Measurements from ENCODE around the gene SPG21.

SPG21 gene

GRCh38 chr15:64991536-64992135, 1.9 kb upstream of the SPG21 start:
- DNase-seq: no peak

GRCh38 chr15:64990168-64990470, 405 bp upstream of the SPG21 start:
- no peak for DNase-seq

- no peak for DNase-seq
These were observed 2.6 kb downstream of the SPG21 start for GRCh38 chr15:64987136-64987535.

GRCh38 chr15:64985366-64986033, 4.2 kb downstream of the SPG21 start:
- DNase-seq: no peak

- DNase-seq: no peak
These were observed 7.2 kb downstream of the SPG21 start for GRCh38 chr15:64982472-64982871.

- no peak for DNase-seq
These were observed 7.8 kb downstream of the SPG21 start for GRCh38 chr15:64981812-64982431.

- no peak for DNase-seq
These were observed 10.4 kb downstream of the SPG21 start for GRCh38 chr15:64979252-64979710.

- DNase-seq: no peak
These were observed 14.3 kb downstream of the SPG21 start for GRCh38 chr15:64975390-64975789.

- DNase-seq: no peak
These were observed 19.0 kb downstream of the SPG21 start for GRCh38 chr15:64970698-64971097.

GRCh38 chr15:64969401-64969800, 20.3 kb downstream of the SPG21 start:
- DNase-seq: no peak

- DNase-seq: no peak
These were observed 28.7 kb downstream of the SPG21 start for GRCh38 chr15:64961013-64961412.

- DNase-seq: no peak
These were observed 29.6 kb downstream of the SPG21 start for GRCh38 chr15:64960153-64960552.

GRCh38 chr15:64959128-64959527, 30.6 kb downstream of the SPG21 start:
- DNase-seq: no peak

GRCh38 chr15:64954395-64954794, 35.3 kb downstream of the SPG21 start:
- no peak for DNase-seq

- DNase-seq: no peak
These were observed 37.8 kb downstream of the SPG21 start for GRCh38 chr15:64951777-64952418.

GRCh38 chr15:64950888-64951287, 38.8 kb downstream of the SPG21 start:
- DNase-seq: no peak

GRCh38 chr15:64949383-64950186, 40.1 kb downstream of the SPG21 start:
- DNase-seq: no peak

GRCh38 chr15:64948916-64949315, 40.8 kb downstream of the SPG21 start:
- no peak for DNase-seq

GRCh38 chr15:64947211-64947610, 42.5 kb downstream of the SPG21 start:
- DNase-seq: no peak

GRCh38 chr15:64944961-64945360, 44.8 kb downstream of the SPG21 start:
- DNase-seq: no peak

- DNase-seq: no peak
These were observed 46.0 kb downstream of the SPG21 start for GRCh38 chr15:64943512-64944225.

GRCh38 chr15:64942356-64942755, 47.4 kb downstream of the SPG21 start:
- no peak for DNase-seq

All from cerebellar nuclear complex (tissue), 1 donor.